HepG2 (cell line): ENCODE measurements around the gene COQ8A. TPM values are rescaled to one million over a fixed set of nuclear protein-coding genes. Genes with fewer than 3 reads are reported as not detected.

ENCODE experiments used
- ATAC-seq: fragments of 200-7000 bp; cut with Tn5 transposase; 3 replicates; pipeline ENCODE4 v1.9.1; 2020; ENCODE audit warnings: mild to moderate bottlenecking, moderate library complexity
- BruUV-seq: library from RNA; stranded (reverse); fragments of 400-500 nt; replicated peaks from 2 replicates; lab custom pipeline; 2021; lab: Mats Ljungman, UMichigan
- CTCF ChIA-PET: fragments of 300-600 bp; formaldehyde crosslinking; extraction: SDS; loops from one replicate; lab custom pipeline; 2021; ENCODE audit warnings: low total read pairs, inconsistent platforms, low intra/inter-chr PET ratio; lab: Yijun Ruan, JAX
- POLR2A ChIA-PET: fragments of 350-600 bp; sonication (Branson Sonifier 250); formaldehyde crosslinking; loops from one replicate; lab custom pipeline; 2020; ENCODE audit warnings: antibody characterized with exemption, inconsistent platforms; lab: Yijun Ruan, JAX
- DNase-seq: peaks from one replicate; pipeline ENCODE4 v3.0.0-alpha.2; 2015; ENCODE audit warnings: low spot score
- FAIRE-seq: peaks from 3 replicates; lab custom pipeline; 2011; peaks lifted over from hg19 to GRCh38; lab: Jason Lieb, UNC
- H2AFZ ChIP-seq: one replicate; pipeline ENCODE4 v1.6.1; 2011; ENCODE audit warnings: low read length, inconsistent platforms
- H3K27ac ChIP-seq: fragments of 300-600 bp; 3 replicates; pipeline ENCODE4 v1.8.0; 2011; ENCODE audit warnings: mixed run types, mild to moderate bottlenecking, mixed read lengths, low read length, inconsistent platforms; ENCODE audit not compliant: insufficient read depth; ENCODE audit errors: extremely low read length
- H3K27me3 ChIP-seq, 2 experiments: fragments of 200-600 bp in 1 of 2; 2 replicates in 1 of 2; 3 replicates in 1 of 2; pipeline versions ENCODE4 v1.6.0 to v1.8.0; 2011; ENCODE audit warnings: low read length in 2 of 2, mild to moderate bottlenecking in 2 of 2, moderate library complexity in 2 of 2, inconsistent platforms in 1 of 2; ENCODE audit not compliant: insufficient read depth in 2 of 2, control insufficient read depth in 1 of 2
- H3K36me3 ChIP-seq, 2 experiments: fragments of 200-600 bp in 1 of 2; replicated peaks in 1 of 2; 2 replicates in 1 of 2; 3 replicates in 1 of 2; pipeline versions ENCODE4 v1.5.1 to v1.8.0; 2011; ENCODE audit warnings: low read length in 2 of 2, inconsistent platforms in 1 of 2; ENCODE audit not compliant: insufficient read depth in 2 of 2, control insufficient read depth in 1 of 2
- H3K4me1 ChIP-seq: 2 replicates; pipeline ENCODE4 v1.5.1; 2012; ENCODE audit warnings: low read length, inconsistent platforms; ENCODE audit not compliant: insufficient read depth
- H3K4me2 ChIP-seq: 2 replicates; pipeline ENCODE4 v1.6.0; 2011; ENCODE audit warnings: low read depth, low read length, inconsistent platforms
- H3K4me3 ChIP-seq, 3 experiments: fragments of 200-600 bp in 1 of 3; sonication (generic), shearing (Covaris generic) in 1 of 3; replicated peaks in 1 of 3; 2 replicates each; pipeline ENCODE4 v1.5.1; 2011 to 2016; ENCODE audit warnings: low read length in 3 of 3, inconsistent platforms in 2 of 3, low read depth in 2 of 3, mild to moderate bottlenecking in 2 of 3, control low read depth in 1 of 3, mixed read lengths in 1 of 3; ENCODE audit not compliant: insufficient read depth in 1 of 3
- H3K79me2 ChIP-seq: one replicate; pipeline ENCODE4 v1.6.1; 2011; ENCODE audit warnings: low read length, inconsistent platforms; ENCODE audit not compliant: insufficient read depth
- H3K9ac ChIP-seq: 2 replicates; pipeline ENCODE4 v1.6.0; 2011; ENCODE audit warnings: mild to moderate bottlenecking, low read depth, low read length, inconsistent platforms; ENCODE audit not compliant: insufficient read depth
- H3K9me3 ChIP-seq: 2 replicates; pipeline ENCODE4 v1.5.1; 2012; ENCODE audit warnings: mild to moderate bottlenecking, low read length
- H4K20me1 ChIP-seq: 2 replicates; pipeline ENCODE4 v1.6.0; 2011; ENCODE audit warnings: inconsistent platforms, mild to moderate bottlenecking, low read length, moderate library complexity; ENCODE audit not compliant: insufficient read depth
- AGO2 ChIP-seq: fragments of 200-400 bp; formaldehyde crosslinking; optimal IDR thresholded peaks from 2 replicates; pipeline ENCODE3; 2017; ENCODE audit warnings: mild to moderate bottlenecking, low read depth, low read length, moderate library complexity
- CHD4 ChIP-seq: fragments of 200-600 bp; sonication (generic); IDR thresholded peaks from 2 replicates; pipeline ENCODE4 v1.7.0; 2017; ENCODE audit warnings: mild to moderate bottlenecking, low read length, borderline replicate concordance
- RBM22 ChIP-seq: fragments of 200-400 bp; formaldehyde crosslinking; optimal IDR thresholded peaks from 2 replicates; pipeline ENCODE3; 2017; ENCODE audit warnings: mild to moderate bottlenecking, low read length, moderate library complexity
- ZBTB38 ChIP-seq: sonication (generic); formaldehyde crosslinking; IDR thresholded peaks from 2 replicates; pipeline ENCODE4 v1.5.1; 2020; ENCODE audit warnings: mild to moderate bottlenecking, missing genetic modification reagents
- WGBS: methylation state at CpG from one replicate; pipeline ENCODE4 v1.1.6; 2017; ENCODE audit warnings: low lambda C conversion rate; 5-methylcytosine and 5-hydroxymethylcytosine counted together
- in situ Hi-C: cut with HindIII; loops from 2 replicates; pipeline ENCODE4 v1.10.0; 2017; ENCODE audit warnings: low pct_unique_long_range_greater_than_20kb; ENCODE audit not compliant: extremely low pct_ligation_motif_present
- intact Hi-C: fragments of 100-400 bp; cut with micrococcal nuclease; formaldehyde crosslinking; loops from one replicate; pipeline ENCODE4 v1.10.0; 2022; ENCODE audit not compliant: unreplicated experiment
- polyA plus RNA-seq, 8 experiments: library from polyadenylated mRNA; depleted of rRNA in 3 of 8; stranded (reverse) in 7 of 8; unstranded in 1 of 8; fragments of >200 nt; fragmentation: Illumina TruSeq in 4 of 8; extraction: Trizol in 4 of 8; gene quantifications; 2 replicates each; pipeline versions ENCODE4 v1.2.1 to v1.2.3, GENCODE V29; 2011 to 2016; ENCODE audit warnings: low read depth in 4 of 8, missing spikeins in 1 of 8, mixed read lengths in 1 of 8; ENCODE audit not compliant: insufficient read depth in 1 of 8
- total RNA-seq, 5 experiments: library from RNA; depleted of rRNA; stranded (reverse); fragments of >200 nt; fragmentation: Illumina TruSeq; extraction: Trizol; gene quantifications; 2 replicates each; pipeline ENCODE4 v1.2.3, GENCODE V29; 2016; ENCODE audit warnings: low read depth in 1 of 5
- TF ChIP-seq, protein P1 (sequence below): sonication (generic); formaldehyde crosslinking; IDR thresholded peaks from 2 replicates; pipeline ENCODE4 v1.4.0; 2020; ENCODE audit warnings: missing genetic modification reagents

Gene COQ8A
- total and polyA plus RNA-seq, 2 of the 13 experiments (the other 11 are each of a cell fraction or from before 2014, with no cell fraction given): 60.4 to 88.7 TPM

- Histone ChIP-seq H3K4me1 (peaks cover 33% of the 10 kb centered on the region), H3K27me3 (no peaks in the 10 kb centered on the region), H3K9me3 (no peaks in the 10 kb centered on the region), H2AFZ (no peak overlapping the region), H4K20me1 (no peaks in the 10 kb centered on the region), H3K4me3 (no peak overlapping the region), H3K4me2 (no peak overlapping the region), H3K36me3 (peaks cover 23 to 52% of the 10 kb centered on the region in 2 experiments; a peak in 4 of 5 replicates), H3K27ac (no peak overlapping the region), H3K9ac (no peak overlapping the region), H3K79me2 (no peaks in the 10 kb centered on the region)
- CTCF ChIA-PET: no interaction called here
- intact Hi-C loops (no loop called here), in situ Hi-C loops (no loop called here)
- FAIRE-seq (no peak), ATAC-seq (no peak), DNase-seq (no peak)
- 96% methylated on average over 21 of the region's 25 CpGs for WGBS
- TF ChIP-seq CHD4 (no peak), ZBTB38 (CRISPR knock-in tag) (0 out of 2 replicates have a peak, but pooled peaks have one; percentile 15), AGO2 (peak; percentile 39), RBM22 (peak; percentile 60)
- TF ChIP-seq, protein P1, sequence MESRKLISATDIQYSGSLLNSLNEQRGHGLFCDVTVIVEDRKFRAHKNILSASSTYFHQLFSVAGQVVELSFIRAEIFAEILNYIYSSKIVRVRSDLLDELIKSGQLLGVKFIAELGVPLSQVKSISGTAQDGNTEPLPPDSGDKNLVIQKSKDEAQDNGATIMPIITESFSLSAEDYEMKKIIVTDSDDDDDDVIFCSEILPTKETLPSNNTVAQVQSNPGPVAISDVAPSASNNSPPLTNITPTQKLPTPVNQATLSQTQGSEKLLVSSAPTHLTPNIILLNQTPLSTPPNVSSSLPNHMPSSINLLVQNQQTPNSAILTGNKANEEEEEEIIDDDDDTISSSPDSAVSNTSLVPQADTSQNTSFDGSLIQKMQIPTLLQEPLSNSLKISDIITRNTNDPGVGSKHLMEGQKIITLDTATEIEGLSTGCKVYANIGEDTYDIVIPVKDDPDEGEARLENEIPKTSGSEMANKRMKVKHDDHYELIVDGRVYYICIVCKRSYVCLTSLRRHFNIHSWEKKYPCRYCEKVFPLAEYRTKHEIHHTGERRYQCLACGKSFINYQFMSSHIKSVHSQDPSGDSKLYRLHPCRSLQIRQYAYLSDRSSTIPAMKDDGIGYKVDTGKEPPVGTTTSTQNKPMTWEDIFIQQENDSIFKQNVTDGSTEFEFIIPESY (CRISPR knock-in tag): peak; percentile 89
- POLR2A ChIA-PET: no interaction called here
- BruUV-seq: no TSS peak
These were observed 45.9 kb downstream of the COQ8A start for GRCh38 chr1:226985839-226986463.
